Lower leg skin (tissue), 4 donors: ENCODE results near the gene CDKN2B-AS1. TPM values are rescaled to one million over a fixed set of nuclear protein-coding genes. Genes with fewer than 3 reads are reported as not detected.

Source experiments
- DNase-seq, 2 donors: peaks; one replicate each; pipeline ENCODE4 v3.0.0-alpha.2; 2019; ENCODE audit warnings: low spot score in 2 of 2
- H3K4me3 ChIP-seq: fragments of 200-600 bp; sonication (generic); 2 replicates; pipeline ENCODE4 v1.5.1; 2017; ENCODE audit warnings: mild to moderate bottlenecking, low read depth; ENCODE audit not compliant: poor library complexity, severe bottlenecking
- POLR2A ChIP-seq, 2 donors: fragments of 450-650 bp; IDR thresholded peaks; one replicate each; pipeline ENCODE4 v1.6.1; 2016 to 2017; ENCODE audit warnings: antibody characterized with exemption in 2 of 2, mild to moderate bottlenecking in 1 of 2, moderate library complexity in 1 of 2
- WGBS, 2 donors: methylation state at CpG; one replicate each; pipeline ENCODE4 v1.1.5; 2018; 5-methylcytosine and 5-hydroxymethylcytosine counted together
- intact Hi-C: fragments of 100-400 bp; cut with DNase I; formaldehyde crosslinking; loops from one replicate; pipeline ENCODE4 v1.15.0; 2023; ENCODE audit warnings: low total_unique reads
- total RNA-seq, 4 donors: library from RNA; depleted of rRNA; stranded (reverse); fragments of >200 nt; gene quantifications; one replicate each; pipeline ENCODE4 v1.1.0, GENCODE V29; 2016
- TF ChIP-seq, protein P1 (sequence below), 3 donors: fragments of 450-650 bp; IDR thresholded peaks; one replicate each; pipeline ENCODE4 v1.5.1; 2016; ENCODE audit warnings: antibody characterized with exemption in 3 of 3, mild to moderate bottlenecking in 3 of 3, moderate library complexity in 2 of 3

Gene CDKN2B-AS1
- total RNA-seq, 4 donors from 2014 or later: 0.49 TPM; not detected in 3

DNA sequence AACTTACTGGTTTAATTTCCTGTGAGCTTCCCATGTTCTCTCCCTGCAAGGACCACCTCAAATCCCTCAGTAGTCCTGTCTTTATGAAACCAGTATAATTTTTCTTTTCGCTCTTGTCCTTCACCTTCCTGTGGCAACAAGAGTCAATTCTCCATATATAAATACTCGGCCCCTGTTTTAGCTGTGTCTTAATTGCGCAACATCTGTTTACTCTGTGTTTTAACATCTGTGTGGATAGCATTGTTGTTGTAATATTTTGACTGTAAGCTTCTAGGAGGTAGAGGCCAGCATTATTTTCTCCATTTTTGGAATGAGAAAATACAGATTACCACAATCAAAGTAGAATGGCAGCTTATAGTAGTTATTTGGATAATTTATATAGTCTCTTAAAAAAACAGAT, 44.7 kb downstream of the CDKN2B-AS1 start:
- TF ChIP-seq, protein P1, sequence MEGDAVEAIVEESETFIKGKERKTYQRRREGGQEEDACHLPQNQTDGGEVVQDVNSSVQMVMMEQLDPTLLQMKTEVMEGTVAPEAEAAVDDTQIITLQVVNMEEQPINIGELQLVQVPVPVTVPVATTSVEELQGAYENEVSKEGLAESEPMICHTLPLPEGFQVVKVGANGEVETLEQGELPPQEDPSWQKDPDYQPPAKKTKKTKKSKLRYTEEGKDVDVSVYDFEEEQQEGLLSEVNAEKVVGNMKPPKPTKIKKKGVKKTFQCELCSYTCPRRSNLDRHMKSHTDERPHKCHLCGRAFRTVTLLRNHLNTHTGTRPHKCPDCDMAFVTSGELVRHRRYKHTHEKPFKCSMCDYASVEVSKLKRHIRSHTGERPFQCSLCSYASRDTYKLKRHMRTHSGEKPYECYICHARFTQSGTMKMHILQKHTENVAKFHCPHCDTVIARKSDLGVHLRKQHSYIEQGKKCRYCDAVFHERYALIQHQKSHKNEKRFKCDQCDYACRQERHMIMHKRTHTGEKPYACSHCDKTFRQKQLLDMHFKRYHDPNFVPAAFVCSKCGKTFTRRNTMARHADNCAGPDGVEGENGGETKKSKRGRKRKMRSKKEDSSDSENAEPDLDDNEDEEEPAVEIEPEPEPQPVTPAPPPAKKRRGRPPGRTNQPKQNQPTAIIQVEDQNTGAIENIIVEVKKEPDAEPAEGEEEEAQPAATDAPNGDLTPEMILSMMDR (IDR thresholded peaks at IDR 0.05): no peak
- TF ChIP-seq POLR2A (IDR thresholded peaks at IDR 0.05): no peak
- intact Hi-C loops: no loop called here

DNA sequence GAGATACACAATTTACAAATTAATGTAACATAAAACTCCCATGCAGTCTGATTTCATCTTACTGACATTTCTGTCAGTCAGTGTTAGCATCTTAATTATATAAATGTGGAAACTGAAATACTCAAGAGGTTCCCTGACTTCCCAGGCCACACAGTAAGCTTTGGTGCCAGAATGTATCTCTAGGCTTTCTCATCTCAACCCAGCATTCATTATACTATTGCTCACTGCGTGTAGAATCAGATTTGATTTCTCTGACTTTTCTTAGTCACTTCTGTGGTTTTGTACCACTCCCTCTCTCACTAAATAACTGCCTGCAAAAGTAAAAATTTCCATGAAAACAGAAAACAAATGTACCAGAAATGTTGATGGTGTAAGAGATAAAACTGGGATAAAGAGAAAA, 46.2 kb downstream of the CDKN2B-AS1 start:
- intact Hi-C loops: no loop called here
- no peak overlapping the region for H3K4me3 ChIP-seq
- no peak for TF ChIP-seq POLR2A (IDR thresholded peaks at IDR 0.05)
- TF ChIP-seq, protein P1 (IDR thresholded peaks at IDR 0.05): no peak
- WGBS, 2 donors: 37 to 38% methylated on average over 1 of the region's 1 CpG
- DNase-seq: no peak

More for the DNA sequence above, 44.7 kb downstream of the CDKN2B-AS1 start:
- WGBS, 2 donors: 71 to 82% methylated on average over 3 of the region's 3 CpGs
- DNase-seq: no peak
- no peak overlapping the region for H3K4me3 ChIP-seq

DNA sequence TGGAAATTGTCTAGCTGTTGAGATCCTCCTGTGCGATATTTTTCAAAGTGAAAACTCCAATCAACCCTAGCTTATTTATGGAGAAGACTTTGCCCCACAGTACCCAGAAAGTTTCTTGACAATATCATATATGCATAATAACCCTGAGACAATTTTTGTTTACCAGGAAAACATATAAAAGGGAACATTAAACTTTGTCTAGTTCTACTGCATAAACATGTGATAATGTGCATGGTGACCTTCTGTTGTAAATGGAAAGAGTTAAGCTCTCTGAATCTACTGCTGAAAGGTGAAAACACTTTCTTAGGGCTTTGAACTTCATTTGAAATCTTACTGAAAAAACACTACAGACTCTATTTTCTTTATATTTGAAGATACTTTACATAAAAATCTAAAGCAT, 46.8 kb downstream of the CDKN2B-AS1 start:
- no peak for DNase-seq
- TF ChIP-seq, protein P1 (IDR thresholded peaks at IDR 0.05): no peak
- no peak for TF ChIP-seq POLR2A (IDR thresholded peaks at IDR 0.05)
- 98 to 100% methylated on average over 1 of the region's 1 CpG for WGBS, 2 donors
- intact Hi-C loops: no loop called here
- no peak overlapping the region for H3K4me3 ChIP-seq

DNA sequence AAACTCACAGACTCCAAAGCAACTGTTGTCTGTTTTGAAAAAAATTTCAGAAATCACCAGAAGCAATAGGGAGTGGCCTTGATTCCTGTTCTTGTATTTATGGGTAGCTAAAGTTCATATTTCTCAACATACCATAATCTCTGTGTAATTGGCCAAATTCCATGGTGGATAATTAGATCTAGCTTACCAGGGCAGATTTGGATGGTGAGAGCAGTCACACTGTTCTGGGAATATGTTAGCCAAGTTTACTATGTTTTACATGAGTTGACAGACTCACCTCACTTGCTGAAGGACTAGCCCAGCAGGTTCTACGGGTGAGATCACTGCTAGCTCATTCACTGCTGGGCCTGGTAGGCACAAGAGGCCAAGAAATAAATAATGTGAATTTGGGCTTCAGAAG, 47.2 kb downstream of the CDKN2B-AS1 start:
- TF ChIP-seq POLR2A (IDR thresholded peaks at IDR 0.05): no peak
- TF ChIP-seq, protein P1 (IDR thresholded peaks at IDR 0.05): no peak
- H3K4me3 ChIP-seq: no peak overlapping the region
- intact Hi-C loops: no loop called here
- WGBS, 2 donors: 30 to 50% methylated on average over 1 of the region's 1 CpG
- DNase-seq: peak in 1 of 2 donors; percentile 71

GRCh38 chr9:22043928-22044327, 49.3 kb downstream of the CDKN2B-AS1 start:
- intact Hi-C loops: no loop called here
- no peak for TF ChIP-seq POLR2A (IDR thresholded peaks at IDR 0.05)
- TF ChIP-seq, protein P1 (IDR thresholded peaks at IDR 0.05): no peak
- no peak overlapping the region for H3K4me3 ChIP-seq
- WGBS, 2 donors: 50 to 51% methylated on average over 3 of the region's 3 CpGs
- no peak for DNase-seq

DNA sequence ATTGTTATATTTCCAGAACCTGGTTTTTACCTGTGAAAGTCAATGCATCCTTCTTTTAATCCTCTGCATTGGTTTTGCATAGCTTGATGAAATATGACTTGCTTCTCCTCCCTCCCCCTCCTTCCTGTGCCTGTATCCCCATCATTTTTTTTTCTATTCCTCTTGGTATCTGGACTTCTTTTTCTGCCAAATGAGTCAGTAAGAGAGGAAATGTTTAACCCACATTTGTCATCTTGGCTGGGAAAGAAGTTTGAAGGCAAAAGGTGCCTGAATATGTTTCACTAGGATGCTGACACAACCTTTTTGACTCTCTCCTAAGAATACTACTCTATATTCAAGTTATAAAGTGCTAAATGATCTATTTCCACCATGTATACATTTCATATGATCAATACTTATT, 50.0 kb downstream of the CDKN2B-AS1 start:
- H3K4me3 ChIP-seq: no peak overlapping the region
- no peak for DNase-seq
- TF ChIP-seq, protein P1 (IDR thresholded peaks at IDR 0.05): no peak
- no peak for TF ChIP-seq POLR2A (IDR thresholded peaks at IDR 0.05)
- intact Hi-C loops: no loop called here
